GM19239 (cell line): Measurements from ENCODE around the gene AK6.
"Not testable (repeated sequence)": the region's sequence is repeated elsewhere in the genome, so short reads cannot be mapped to it uniquely, and the experiment has no call there.

Source experiments
- DNase-seq: peaks from one replicate; pipeline ENCODE4 v3.0.0; 2011; ENCODE audit warnings: low spot score; ENCODE audit not compliant: insufficient read length
- FAIRE-seq: peaks from 2 replicates; lab custom pipeline; 2011; peaks lifted over from hg19 to GRCh38; lab: Jason Lieb, UNC

Gene AK6

GRCh38 chr5:69341520-69342161 is 27.7 kb downstream of the AK6 start:
- DNase-seq = no peak
- FAIRE-seq = no peak

DNA sequence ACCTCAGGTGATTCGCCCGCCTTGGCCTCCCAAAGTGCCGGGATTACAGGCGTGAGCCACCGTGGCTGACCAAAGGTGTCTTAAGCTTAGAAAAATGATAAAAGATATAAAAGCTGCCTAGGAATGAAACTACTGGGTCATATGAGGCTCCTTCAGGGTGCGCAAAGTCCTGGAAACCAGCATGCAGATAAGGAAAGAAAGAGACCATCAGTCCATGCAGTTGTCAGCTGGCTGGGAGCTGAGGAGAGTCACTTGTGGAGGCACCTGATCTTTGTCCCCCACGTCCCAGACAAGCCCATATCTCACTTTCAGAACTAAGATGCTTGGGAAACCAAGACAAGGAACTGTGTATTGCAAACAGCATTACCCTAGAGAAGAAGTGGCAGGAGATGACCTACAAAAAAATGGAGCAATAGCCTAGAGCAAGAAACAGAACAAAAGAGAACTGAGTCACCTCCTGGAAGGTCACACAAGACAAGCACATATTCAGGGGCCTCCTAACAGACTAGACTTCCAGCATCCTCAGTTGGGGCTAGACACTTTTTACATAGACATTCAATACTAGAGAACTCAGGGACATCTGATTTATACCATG is 33.9 kb downstream of the AK6 start:
- DNase-seq (no peak), FAIRE-seq (no peak)

GRCh38 chr5:69334793-69335268 is 34.5 kb downstream of the AK6 start:
- FAIRE-seq (peak; percentile 31), DNase-seq (peak; percentile 44)

GRCh38 chr5:69333668-69334315 is 35.5 kb downstream of the AK6 start:
- not testable (repeated sequence) for DNase-seq, FAIRE-seq

DNA sequence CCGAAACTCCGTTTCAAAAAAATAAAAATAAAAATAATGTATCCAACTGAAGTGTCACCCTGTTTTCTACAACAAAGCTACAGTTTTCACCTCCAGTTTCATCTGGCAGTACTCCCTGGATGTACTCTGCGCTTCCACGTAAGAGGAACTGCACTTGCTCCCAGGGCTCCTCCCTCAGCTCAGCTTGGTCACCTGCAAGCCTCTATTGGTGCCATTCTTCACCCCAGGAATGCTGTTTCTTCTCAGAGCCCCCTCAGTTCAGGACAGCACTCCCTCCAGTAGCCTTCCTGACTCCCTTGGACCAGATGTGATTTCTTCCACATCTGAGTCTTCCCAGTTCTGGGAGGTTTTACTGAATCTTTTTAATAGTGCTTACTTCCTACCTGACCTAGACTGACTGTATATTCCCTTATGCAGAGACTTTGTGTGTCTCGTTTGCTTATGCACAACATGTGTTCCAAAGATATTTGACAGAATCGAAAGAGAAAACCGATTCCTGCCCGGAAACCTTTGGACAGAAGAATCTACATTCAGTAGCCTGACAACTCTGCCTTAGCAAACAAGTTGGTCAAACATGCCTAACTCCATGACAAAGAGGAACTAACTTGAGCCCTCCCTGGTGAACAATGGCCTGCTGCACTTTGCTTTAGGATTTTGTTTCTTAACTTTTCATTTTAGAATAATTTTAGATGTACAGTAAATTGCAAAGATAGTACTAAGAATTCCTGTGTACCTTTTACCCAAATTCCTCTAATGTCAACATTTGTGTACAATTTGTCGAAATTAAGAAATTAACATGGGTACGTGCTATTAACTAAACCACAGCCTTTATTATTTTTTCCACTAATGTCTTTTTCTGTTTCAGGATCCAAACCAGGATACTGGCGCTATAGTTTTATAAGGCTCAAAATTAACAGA is 37.5 kb downstream of the AK6 start:
- FAIRE-seq (no peak), DNase-seq (no peak)

GRCh38 chr5:69329905-69330489 is 39.3 kb downstream of the AK6 start:
- no peak for DNase-seq
- no peak for FAIRE-seq

- FAIRE-seq (no peak), DNase-seq (no peak)
Observed at GRCh38 chr5:69326365-69326764, 43.0 kb downstream of the AK6 start.

- FAIRE-seq = no peak
- no peak for DNase-seq
Observed at GRCh38 chr5:69317391-69317790, 51.9 kb downstream of the AK6 start.

DNA sequence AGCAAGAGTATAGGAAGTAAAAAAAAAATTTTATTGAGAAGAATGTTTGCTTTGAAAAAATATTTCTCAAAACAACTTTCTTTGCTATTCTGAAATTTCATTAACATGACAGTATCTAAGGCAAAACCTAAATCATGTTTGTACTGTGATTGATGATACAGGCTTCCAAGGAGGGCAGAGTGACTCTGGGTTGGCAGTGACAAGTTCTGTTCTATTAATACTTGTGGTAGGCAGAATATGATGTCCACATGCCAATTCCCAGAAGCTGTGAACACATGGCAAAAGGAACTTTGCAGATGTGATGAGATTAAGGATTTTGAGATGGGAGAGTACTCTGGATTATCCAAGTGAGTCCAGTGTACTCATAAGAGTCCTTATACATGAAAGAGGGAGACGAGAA is 53.3 kb downstream of the AK6 start:
- FAIRE-seq = no peak
- no peak for DNase-seq

DNA sequence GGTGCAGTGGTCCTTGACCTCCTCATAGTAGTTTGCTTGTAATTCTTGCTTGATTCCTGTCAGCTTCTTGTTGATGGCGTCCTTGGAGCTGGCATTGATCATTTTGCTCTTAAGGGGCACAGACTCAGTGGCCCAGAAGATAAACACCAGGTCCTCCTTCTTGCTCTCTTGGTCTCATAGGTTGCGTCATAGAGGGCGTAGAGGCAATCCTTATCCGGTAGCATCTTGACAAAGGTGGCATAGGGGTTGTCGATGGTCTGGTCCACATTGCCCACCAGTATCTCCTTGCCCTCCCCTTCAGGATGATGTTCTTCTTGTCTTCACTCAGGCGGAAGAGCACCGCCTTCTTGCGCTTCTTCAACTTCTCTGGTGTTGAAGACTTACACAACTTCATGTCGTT is 55.9 kb downstream of the AK6 start:
- DNase-seq (no peak), FAIRE-seq (no peak)

DNA sequence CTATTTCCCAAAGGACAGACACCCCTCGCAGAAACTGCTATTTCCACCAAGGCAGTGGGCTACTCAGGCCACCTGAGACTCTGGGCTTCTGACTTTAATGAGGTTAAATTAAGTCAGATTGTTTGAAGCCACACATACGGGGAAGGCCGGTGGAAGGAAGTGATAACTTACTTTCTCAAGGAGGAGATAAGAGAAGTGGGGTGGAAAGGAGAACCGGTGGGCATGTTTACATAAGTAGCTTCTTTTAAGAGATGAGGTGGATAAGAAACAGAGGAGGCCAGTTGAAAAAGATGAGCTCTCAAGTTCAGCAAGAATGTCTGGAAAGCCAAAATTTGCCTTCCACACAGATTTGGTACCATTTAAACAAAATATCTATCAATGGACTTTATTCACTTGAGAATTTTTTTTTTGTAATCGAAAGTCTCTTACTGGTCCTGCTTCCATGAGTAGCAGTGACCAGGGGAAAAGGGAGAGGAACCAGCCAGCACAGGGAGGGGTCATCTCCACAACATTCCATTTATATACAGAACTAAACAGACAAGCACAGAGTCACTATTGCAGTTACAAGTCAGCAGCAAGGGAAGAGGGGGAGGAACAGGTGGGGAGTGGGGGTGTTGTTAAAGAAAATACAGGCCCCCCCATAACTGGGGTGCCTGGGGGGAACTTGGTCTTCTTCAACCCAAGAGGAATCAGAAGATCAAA is 56.7 kb downstream of the AK6 start:
- FAIRE-seq (no peak), DNase-seq (no peak)

DNA sequence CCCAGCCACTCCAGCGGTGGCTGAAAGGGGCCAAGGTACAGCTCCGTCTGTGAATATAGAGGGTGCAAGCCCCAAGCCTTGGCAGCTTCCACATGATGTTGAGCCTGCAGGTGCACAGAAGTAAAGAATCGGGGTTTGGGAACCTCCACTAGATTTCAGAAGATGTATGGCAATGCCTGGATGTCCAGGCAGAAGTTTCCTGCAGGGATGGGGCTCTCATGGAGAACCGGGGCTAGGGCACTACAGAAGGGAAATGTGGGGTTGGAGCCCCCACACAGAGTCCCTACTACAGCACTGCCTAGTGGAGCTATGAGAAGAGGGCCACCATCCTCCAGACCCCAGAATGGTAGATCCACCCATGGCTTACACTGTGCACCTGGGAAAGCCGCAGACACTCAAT is 59.9 kb downstream of the AK6 start:
- DNase-seq (no peak), FAIRE-seq (no peak)

DNA sequence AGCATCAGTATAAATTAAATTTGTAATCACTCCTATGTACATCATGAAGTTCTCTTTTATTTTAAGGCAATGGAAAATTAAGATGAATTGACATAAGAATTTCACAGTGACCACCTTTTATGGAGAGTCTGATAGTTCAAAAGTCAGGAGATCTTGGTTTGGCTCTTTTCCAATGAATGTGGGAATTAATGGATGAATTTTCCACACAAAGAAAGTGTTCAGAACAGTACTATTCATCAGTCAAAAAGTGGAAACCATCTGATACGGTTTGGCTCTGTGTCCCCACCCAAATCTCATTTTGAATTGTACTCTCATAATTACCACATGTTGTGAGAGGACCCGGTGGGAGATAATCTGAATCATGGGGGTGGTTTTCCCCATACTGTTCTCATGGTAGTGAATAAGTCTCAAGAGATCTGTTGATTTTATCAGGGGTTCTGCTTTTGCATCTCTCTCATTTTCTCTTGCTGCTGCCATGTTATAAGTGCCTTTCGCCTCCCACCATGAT is 61.2 kb downstream of the AK6 start:
- DNase-seq = no peak
- FAIRE-seq = no peak

DNA sequence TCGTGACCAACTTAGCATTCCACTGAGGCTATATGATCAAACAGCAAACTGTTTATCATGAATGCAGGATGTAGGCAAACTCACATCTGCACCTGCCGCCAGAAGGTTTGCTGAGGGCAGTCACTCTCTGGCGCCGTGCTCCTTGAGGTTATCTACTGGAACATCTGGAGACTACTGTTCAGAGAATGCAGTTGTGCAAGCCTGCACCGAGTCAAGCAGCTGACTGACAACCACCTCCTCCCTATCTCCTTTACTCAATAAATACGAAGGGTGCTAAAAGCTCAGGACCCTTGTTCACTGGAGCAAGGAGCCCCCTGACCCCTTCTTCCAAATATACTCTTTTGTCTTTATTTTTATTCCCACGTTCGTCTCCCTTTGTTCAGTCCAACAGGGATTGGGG is 63.8 kb downstream of the AK6 start:
- no peak for FAIRE-seq
- no peak for DNase-seq
